Suppressor macrophage (primary cell): ENCODE results near the gene KBTBD13.
"Not testable (repeated sequence)": the region's sequence is repeated elsewhere in the genome, so short reads cannot be mapped to it uniquely, and the experiment has no call there.

Source experiments
- DNase-seq, 4 experiments: peaks; one replicate each; pipeline ENCODE4 v3.0.0-alpha.2; 2020 to 2022

The KBTBD13 gene

GRCh38 chr15:65069779-65070546 is 6.6 kb upstream of the KBTBD13 start:
- DNase-seq = no peak

GRCh38 chr15:65071381-65071811 is 5.2 kb upstream of the KBTBD13 start:
- no peak for DNase-seq

GRCh38 chr15:65072027-65072426 is 4.5 kb upstream of the KBTBD13 start:
- peak in 2 of 4 experiments; percentile 11 to 13 for DNase-seq

GRCh38 chr15:65072617-65073016 is 3.9 kb upstream of the KBTBD13 start:
- DNase-seq = no peak

GRCh38 chr15:65074946-65075345 is 1.6 kb upstream of the KBTBD13 start:
- not testable (repeated sequence) for DNase-seq

- DNase-seq = not testable (repeated sequence)
Measured at GRCh38 chr15:65075607-65076395, 745 bp upstream of the KBTBD13 start.

GRCh38 chr15:65077291-65077980 is 890 bp downstream of the KBTBD13 start:
- no peak for DNase-seq

GRCh38 chr15:65077981-65078352 is 1.4 kb downstream of the KBTBD13 start:
- peak; percentile 50 to 74 (median 68) for DNase-seq

- DNase-seq = no peak
Measured at GRCh38 chr15:65079580-65079979, 3.0 kb downstream of the KBTBD13 start.

GRCh38 chr15:65081270-65081669 is 4.7 kb downstream of the KBTBD13 start:
- no peak for DNase-seq

- peak; percentile 62 to 86 (median 70) for DNase-seq
Measured at GRCh38 chr15:65081758-65082157, 5.2 kb downstream of the KBTBD13 start.

GRCh38 chr15:65082303-65082953 is 5.9 kb downstream of the KBTBD13 start:
- DNase-seq = peak; percentile 65 to 89 (median 74)

- DNase-seq = no peak
Measured at GRCh38 chr15:65083262-65083701, 6.7 kb downstream of the KBTBD13 start.

- DNase-seq = no peak
Measured at GRCh38 chr15:65084500-65085206, 8.1 kb downstream of the KBTBD13 start.

- no peak for DNase-seq
Measured at GRCh38 chr15:65085207-65085753, 8.7 kb downstream of the KBTBD13 start.

GRCh38 chr15:65085990-65086679 is 9.6 kb downstream of the KBTBD13 start:
- peak; percentile 23 to 61 (median 38) for DNase-seq

- no peak for DNase-seq
Measured at GRCh38 chr15:65086680-65087111, 10.2 kb downstream of the KBTBD13 start.

GRCh38 chr15:65087411-65087810 is 10.9 kb downstream of the KBTBD13 start:
- no peak for DNase-seq

- DNase-seq = no peak
Measured at GRCh38 chr15:65087873-65088642, 11.5 kb downstream of the KBTBD13 start.

GRCh38 chr15:65088643-65089021 is 12.1 kb downstream of the KBTBD13 start:
- no peak for DNase-seq
